OCI-LY1 (cell line): Measurements from ENCODE around the gene TMEM185B.

ENCODE experiments used
- H2AFZ ChIP-seq: fragments of 200-600 bp; sonication (generic), shearing (Covaris generic); 2 replicates; pipeline ENCODE4 v1.6.0; 2014; ENCODE audit warnings: antibody characterized with exemption, mild to moderate bottlenecking, low read length
- H3F3A ChIP-seq: fragments of 200-600 bp; sonication (generic), shearing (Covaris generic); 2 replicates; pipeline ENCODE4 v1.6.0; 2014; ENCODE audit warnings: mild to moderate bottlenecking, antibody characterized with exemption, low read length, moderate library complexity; ENCODE audit not compliant: insufficient read depth
- H3K27ac ChIP-seq: fragments of 200-600 bp; sonication (generic); 2 replicates; pipeline ENCODE4 v1.5.1; 2014; ENCODE audit warnings: low read length, mixed run types, mild to moderate bottlenecking, low read depth; ENCODE audit not compliant: poor library complexity, severe bottlenecking
- H3K27me3 ChIP-seq: fragments of 200-600 bp; sonication (generic); 2 replicates; pipeline ENCODE4 v1.6.0; 2014; ENCODE audit warnings: antibody characterized with exemption, mild to moderate bottlenecking, low read length, moderate library complexity; ENCODE audit not compliant: insufficient read depth
- H3K36me3 ChIP-seq: fragments of 200-600 bp; sonication (generic); 2 replicates; pipeline ENCODE4 v1.6.1; 2014; ENCODE audit warnings: mild to moderate bottlenecking, antibody characterized with exemption, low read length, moderate library complexity, mixed read lengths; ENCODE audit not compliant: insufficient read depth
- H3K4me1 ChIP-seq: fragments of 200-600 bp; sonication (generic); 2 replicates; pipeline ENCODE4 v1.5.1; 2014; ENCODE audit warnings: mild to moderate bottlenecking, low read length, moderate library complexity; ENCODE audit not compliant: insufficient read depth, severe bottlenecking
- H3K4me2 ChIP-seq: fragments of 200-600 bp; sonication (generic), shearing (Covaris generic); 2 replicates; pipeline ENCODE4 v1.6.1; 2014; ENCODE audit warnings: low read length
- H3K4me3 ChIP-seq: fragments of 200-600 bp; sonication (generic); 2 replicates; pipeline ENCODE4 v1.5.1; 2014; ENCODE audit warnings: low read length, low read depth, mild to moderate bottlenecking, mixed read lengths; ENCODE audit not compliant: poor library complexity, severe bottlenecking
- H3K79me2 ChIP-seq: fragments of 200-600 bp; shearing (Covaris generic); 2 replicates; pipeline ENCODE4 v1.6.1; 2016; ENCODE audit warnings: mixed run types, low read length, mixed read lengths; ENCODE audit not compliant: insufficient read depth
- H3K9ac ChIP-seq: fragments of 200-600 bp; sonication (generic), shearing (Covaris generic); 2 replicates; pipeline ENCODE4 v1.6.1; 2014; ENCODE audit warnings: mild to moderate bottlenecking, low read length, mixed read lengths
- H3K9me2 ChIP-seq: fragments of 200-600 bp; sonication (generic), shearing (Covaris generic); 2 replicates; pipeline ENCODE4 v1.6.1; 2014; ENCODE audit warnings: low read depth, mild to moderate bottlenecking, low read length, mixed read lengths
- H3K9me3 ChIP-seq: fragments of 200-600 bp; shearing (Covaris generic); 2 replicates; pipeline ENCODE4 v1.6.1; 2014; ENCODE audit warnings: low read length, mixed read lengths
- H4K20me1 ChIP-seq: fragments of 200-600 bp; sonication (generic), shearing (Covaris generic); 2 replicates; pipeline ENCODE4 v1.6.0; 2016; ENCODE audit warnings: mild to moderate bottlenecking, low read length; ENCODE audit not compliant: insufficient read depth
- CTCF ChIP-seq: fragments of 200-600 bp; sonication (generic), shearing (Covaris generic); IDR thresholded peaks from 2 replicates; pipeline ENCODE4 v1.5.1; 2017; ENCODE audit warnings: mild to moderate bottlenecking, antibody characterized with exemption, low read length, moderate library complexity, mixed read lengths
- EZH2 ChIP-seq: fragments of 200-600 bp; sonication (generic), shearing (Covaris generic); IDR thresholded peaks from 2 replicates; pipeline ENCODE4 v1.8.0; 2017; ENCODE audit warnings: borderline replicate concordance, mixed run types, mild to moderate bottlenecking, antibody characterized with exemption, low read length, moderate library complexity, mixed read lengths

The TMEM185B gene

DNA sequence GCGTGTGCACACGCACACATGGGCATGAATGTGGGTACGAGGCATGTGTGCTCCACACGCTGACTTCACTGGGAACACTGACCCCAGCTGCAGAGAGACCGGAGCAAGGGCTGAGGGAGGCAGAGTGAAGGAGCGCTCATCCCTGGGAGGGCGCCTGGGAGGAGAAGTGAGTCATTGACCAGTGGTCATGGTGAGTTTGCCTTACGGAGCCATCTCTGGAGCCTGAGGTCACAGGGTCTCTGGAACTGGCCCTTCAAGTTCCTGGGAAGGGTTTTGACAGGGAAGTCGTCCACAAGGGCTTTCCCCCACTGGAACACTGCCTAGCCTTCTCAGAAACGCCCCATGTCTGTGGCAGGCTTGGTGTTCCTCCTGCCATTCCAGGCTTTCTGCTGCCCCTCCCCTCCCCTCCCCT lies 14.3 kb upstream of the TMEM185B start:
- Histone ChIP-seq H3K36me3 (no peaks in the 10 kb centered on the region; the same call in 1 of the 2 replicates), H3K27ac (no peak overlapping the region), H2AFZ (no peak overlapping the region), H3K9me3 (no peaks in the 10 kb centered on the region), H3K9me2 (no peaks in the 10 kb centered on the region), H3F3A (no peaks in the 10 kb centered on the region), H3K4me1 (peaks cover 5% of the 10 kb centered on the region), H3K79me2 (no peaks in the 10 kb centered on the region), H3K4me2 (no peak overlapping the region), H3K4me3 (no peak overlapping the region), H3K27me3 (no peaks in the 10 kb centered on the region), H3K9ac (no peak overlapping the region), H4K20me1 (no peaks in the 10 kb centered on the region)
- TF ChIP-seq EZH2 (no peak), CTCF (no peak)

GRCh38 chr2:120236791-120237190 lies 13.6 kb upstream of the TMEM185B start:
- Histone ChIP-seq H3K4me2 (no peak overlapping the region), H3K9ac (no peak overlapping the region), H3F3A (no peaks in the 10 kb centered on the region), H4K20me1 (no peaks in the 10 kb centered on the region), H2AFZ (no peak overlapping the region), H3K4me3 (no peak overlapping the region), H3K27me3 (no peaks in the 10 kb centered on the region), H3K27ac (no peak overlapping the region), H3K9me2 (no peaks in the 10 kb centered on the region), H3K9me3 (no peaks in the 10 kb centered on the region), H3K4me1 (peaks cover 12% of the 10 kb centered on the region), H3K79me2 (no peaks in the 10 kb centered on the region), H3K36me3 (no peaks in the 10 kb centered on the region; the same call in 1 of the 2 replicates)
- TF ChIP-seq EZH2: no peak
- no peak for TF ChIP-seq CTCF

GRCh38 chr2:120236316-120236715 lies 13.1 kb upstream of the TMEM185B start:
- Histone ChIP-seq H3K79me2 (no peaks in the 10 kb centered on the region), H3K9me2 (no peaks in the 10 kb centered on the region), H3K9ac (no peak overlapping the region), H3K36me3 (no peaks in the 10 kb centered on the region; the same call in 1 of the 2 replicates), H3K9me3 (no peaks in the 10 kb centered on the region), H3K27ac (no peak overlapping the region), H3K4me2 (no peak overlapping the region), H2AFZ (no peak overlapping the region), H3K27me3 (no peaks in the 10 kb centered on the region), H4K20me1 (no peaks in the 10 kb centered on the region), H3K4me3 (no peak overlapping the region), H3K4me1 (peaks cover 17% of the 10 kb centered on the region), H3F3A (no peaks in the 10 kb centered on the region)
- no peak for TF ChIP-seq EZH2
- no peak for TF ChIP-seq CTCF
